GM23338 (cell line): Measurements from ENCODE around the gene TTPAL. TPM values are rescaled to one million over a fixed set of nuclear protein-coding genes. Genes with fewer than 3 reads are reported as not detected.

Experiments used
- ATAC-seq: fragments of 200-7000 bp; cut with Tn5 transposase; 3 replicates; pipeline ENCODE4 v1.9.1; 2020
- DNase-seq: peaks from one replicate; pipeline ENCODE4 v3.0.0-alpha.2; 2015; ENCODE audit warnings: low spot score
- H2AFZ ChIP-seq: fragments of 200-600 bp; sonication (generic); 2 replicates; pipeline ENCODE4 v1.8.0; 2016; ENCODE audit warnings: antibody characterized with exemption, mild to moderate bottlenecking, moderate library complexity
- H3F3A ChIP-seq: fragments of 200-600 bp; sonication (generic); replicated peaks from 2 replicates; pipeline ENCODE4 v1.8.0; 2017; ENCODE audit warnings: antibody characterized with exemption, mixed run types, low read depth
- H3K27ac ChIP-seq: fragments of 200-600 bp; sonication (generic); 2 replicates; pipeline ENCODE4 v1.6.1; 2016; ENCODE audit warnings: low read depth
- H3K27me3 ChIP-seq: fragments of 200-600 bp; sonication (generic); 2 replicates; pipeline ENCODE4 v1.8.0; 2016; ENCODE audit warnings: mild to moderate bottlenecking, mixed run types, moderate library complexity; ENCODE audit not compliant: insufficient read depth
- H3K36me3 ChIP-seq: fragments of 200-600 bp; sonication (generic); 2 replicates; pipeline ENCODE4 v1.8.0; 2016; ENCODE audit warnings: mild to moderate bottlenecking; ENCODE audit not compliant: insufficient read depth
- H3K4me1 ChIP-seq: fragments of 200-600 bp; sonication (generic); 2 replicates; pipeline ENCODE4 v1.8.0; 2016; ENCODE audit warnings: mild to moderate bottlenecking, moderate library complexity; ENCODE audit not compliant: insufficient read depth
- H3K4me2 ChIP-seq: fragments of 200-600 bp; sonication (generic); 2 replicates; pipeline ENCODE4 v1.7.1; 2017; ENCODE audit warnings: mixed run types
- H3K4me3 ChIP-seq: fragments of 200-600 bp; sonication (generic); 2 replicates; pipeline ENCODE4 v1.6.1; 2016; ENCODE audit warnings: mixed run types
- H3K79me2 ChIP-seq: fragments of 200-600 bp; sonication (generic); replicated peaks from 2 replicates; pipeline ENCODE4 v1.8.0; 2017; ENCODE audit warnings: mild to moderate bottlenecking; ENCODE audit not compliant: insufficient read depth
- H3K9me2 ChIP-seq: fragments of 200-600 bp; sonication (generic); 2 replicates; pipeline ENCODE4 v1.8.0; 2017; ENCODE audit not compliant: insufficient read depth
- H4K20me1 ChIP-seq: fragments of 200-600 bp; sonication (generic); replicated peaks from 2 replicates; pipeline ENCODE4 v1.8.0; 2017; ENCODE audit warnings: mild to moderate bottlenecking; ENCODE audit not compliant: insufficient read depth
- H3K27ac Mint-ChIP-seq: 2 replicates; pipeline ENCODE4 v1.8.0; 2020; ENCODE audit warnings: inconsistent platforms, mild to moderate bottlenecking, moderate library complexity, mixed read lengths
- H3K27me3 Mint-ChIP-seq: 3 replicates; pipeline ENCODE4 v1.8.0; 2022; ENCODE audit warnings: low read depth, mild to moderate bottlenecking, moderate library complexity, mixed read lengths, inconsistent platforms; ENCODE audit not compliant: insufficient read depth, poor library complexity
- H3K36me3 Mint-ChIP-seq: 3 replicates; pipeline ENCODE4 v1.8.0; 2021; ENCODE audit warnings: low read depth, mild to moderate bottlenecking, inconsistent platforms, moderate library complexity, mixed read lengths
- H3K4me1 Mint-ChIP-seq: 3 replicates; pipeline ENCODE4 v1.8.0; 2020; ENCODE audit warnings: mild to moderate bottlenecking, inconsistent platforms, mixed read lengths
- H3K4me3 Mint-ChIP-seq: 3 replicates; pipeline ENCODE4 v1.8.0; 2021; ENCODE audit warnings: moderate library complexity, mild to moderate bottlenecking, inconsistent platforms, mixed read lengths
- H3K9me3 Mint-ChIP-seq: 3 replicates; pipeline ENCODE4 v1.8.0; 2020; ENCODE audit warnings: moderate library complexity, mild to moderate bottlenecking, inconsistent platforms, mixed read lengths
- CREB1 ChIP-seq: fragments of 250-450 bp; sonication (Bioruptor Pico); IDR thresholded peaks from 2 replicates; pipeline ENCODE4 v1.5.0; 2020; ENCODE audit warnings: low read depth, mild to moderate bottlenecking, moderate library complexity
- JUNB ChIP-seq: IDR thresholded peaks from one replicate; pipeline ENCODE4 v1.6.1; 2016; ENCODE audit warnings: antibody characterized with exemption; ENCODE audit not compliant: unreplicated experiment
- NANOG ChIP-seq: IDR thresholded peaks from 2 replicates; pipeline ENCODE4 v1.6.1; 2016; ENCODE audit warnings: antibody characterized with exemption, borderline replicate concordance
- ZNF114 ChIP-seq: fragments of 250-450 bp; sonication (Bioruptor Pico); IDR thresholded peaks from 2 replicates; pipeline ENCODE4 v1.5.0; 2020; ENCODE audit warnings: mild to moderate bottlenecking, moderate library complexity
- ZNF331 ChIP-seq: fragments of 250-450 bp; sonication (Bioruptor Pico); IDR thresholded peaks from 2 replicates; pipeline ENCODE4 v1.5.0; 2020; ENCODE audit warnings: low read depth, mild to moderate bottlenecking, moderate library complexity
- polyA plus RNA-seq: library from polyadenylated mRNA; unstranded; fragments of >200 nt; fragmentation: Nextera tagmentation; extraction: Ambion mirVana; gene quantifications from 2 replicates; pipeline ENCODE4 v1.2.1, GENCODE V29; 2016
- total RNA-seq: library from RNA; depleted of rRNA; stranded (reverse); fragments of >200 nt; shearing (Covaris generic); gene quantifications from 2 replicates; pipeline ENCODE4 v1.2.3, GENCODE V29; 2014
- TF ChIP-seq, protein P1 (sequence below), 2 experiments: fragments of 200-600 bp in 1 of 2; sonication (generic) in 1 of 2; conservative IDR thresholded peaks; 2 replicates each; pipeline versions ENCODE4 v1.5.1 to v1.6.1; 2016 to 2017; ENCODE audit warnings: antibody characterized with exemption in 2 of 2, low read depth in 2 of 2, mild to moderate bottlenecking in 2 of 2, moderate library complexity in 1 of 2
- TF ChIP-seq, protein P2 (sequence below): fragments of 250-450 bp; sonication (Bioruptor Pico); IDR thresholded peaks from 2 replicates; pipeline ENCODE4 v1.5.0; 2020; ENCODE audit warnings: mild to moderate bottlenecking, moderate library complexity
- TF ChIP-seq, protein P3 (sequence below): IDR thresholded peaks from 2 replicates; pipeline ENCODE4 v1.6.1; 2016; ENCODE audit warnings: antibody characterized with exemption

The TTPAL gene
- total and polyA plus RNA-seq, 2 experiments from 2014 or later = 3.7 to 10.2 TPM

DNA sequence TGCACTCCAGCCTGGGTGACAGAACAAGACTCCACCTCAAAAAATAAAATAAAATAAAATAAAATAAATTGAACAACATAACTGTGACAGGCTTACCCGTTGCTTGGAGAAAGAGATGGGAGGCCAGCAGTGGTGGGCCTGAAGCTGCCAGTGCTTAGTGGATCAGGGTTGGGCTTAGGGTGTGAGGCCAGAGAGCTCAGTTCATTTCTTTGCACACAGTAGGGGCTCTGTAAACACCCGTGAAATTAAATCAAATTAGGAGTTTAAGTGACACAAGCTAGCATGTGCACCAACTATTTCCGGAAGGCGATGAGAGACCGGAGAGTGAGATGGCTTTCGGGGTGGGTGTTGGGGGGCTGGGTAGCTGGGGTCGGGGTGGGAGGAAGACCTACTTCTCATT, 25.8 kb upstream of the TTPAL start (continued):
- TF ChIP-seq, protein P1, sequence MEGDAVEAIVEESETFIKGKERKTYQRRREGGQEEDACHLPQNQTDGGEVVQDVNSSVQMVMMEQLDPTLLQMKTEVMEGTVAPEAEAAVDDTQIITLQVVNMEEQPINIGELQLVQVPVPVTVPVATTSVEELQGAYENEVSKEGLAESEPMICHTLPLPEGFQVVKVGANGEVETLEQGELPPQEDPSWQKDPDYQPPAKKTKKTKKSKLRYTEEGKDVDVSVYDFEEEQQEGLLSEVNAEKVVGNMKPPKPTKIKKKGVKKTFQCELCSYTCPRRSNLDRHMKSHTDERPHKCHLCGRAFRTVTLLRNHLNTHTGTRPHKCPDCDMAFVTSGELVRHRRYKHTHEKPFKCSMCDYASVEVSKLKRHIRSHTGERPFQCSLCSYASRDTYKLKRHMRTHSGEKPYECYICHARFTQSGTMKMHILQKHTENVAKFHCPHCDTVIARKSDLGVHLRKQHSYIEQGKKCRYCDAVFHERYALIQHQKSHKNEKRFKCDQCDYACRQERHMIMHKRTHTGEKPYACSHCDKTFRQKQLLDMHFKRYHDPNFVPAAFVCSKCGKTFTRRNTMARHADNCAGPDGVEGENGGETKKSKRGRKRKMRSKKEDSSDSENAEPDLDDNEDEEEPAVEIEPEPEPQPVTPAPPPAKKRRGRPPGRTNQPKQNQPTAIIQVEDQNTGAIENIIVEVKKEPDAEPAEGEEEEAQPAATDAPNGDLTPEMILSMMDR (conservative IDR thresholded peaks at IDR 0.05; ENCODE audit: low read depth in 2 of 2) = no peak
- TF ChIP-seq, protein P2, sequence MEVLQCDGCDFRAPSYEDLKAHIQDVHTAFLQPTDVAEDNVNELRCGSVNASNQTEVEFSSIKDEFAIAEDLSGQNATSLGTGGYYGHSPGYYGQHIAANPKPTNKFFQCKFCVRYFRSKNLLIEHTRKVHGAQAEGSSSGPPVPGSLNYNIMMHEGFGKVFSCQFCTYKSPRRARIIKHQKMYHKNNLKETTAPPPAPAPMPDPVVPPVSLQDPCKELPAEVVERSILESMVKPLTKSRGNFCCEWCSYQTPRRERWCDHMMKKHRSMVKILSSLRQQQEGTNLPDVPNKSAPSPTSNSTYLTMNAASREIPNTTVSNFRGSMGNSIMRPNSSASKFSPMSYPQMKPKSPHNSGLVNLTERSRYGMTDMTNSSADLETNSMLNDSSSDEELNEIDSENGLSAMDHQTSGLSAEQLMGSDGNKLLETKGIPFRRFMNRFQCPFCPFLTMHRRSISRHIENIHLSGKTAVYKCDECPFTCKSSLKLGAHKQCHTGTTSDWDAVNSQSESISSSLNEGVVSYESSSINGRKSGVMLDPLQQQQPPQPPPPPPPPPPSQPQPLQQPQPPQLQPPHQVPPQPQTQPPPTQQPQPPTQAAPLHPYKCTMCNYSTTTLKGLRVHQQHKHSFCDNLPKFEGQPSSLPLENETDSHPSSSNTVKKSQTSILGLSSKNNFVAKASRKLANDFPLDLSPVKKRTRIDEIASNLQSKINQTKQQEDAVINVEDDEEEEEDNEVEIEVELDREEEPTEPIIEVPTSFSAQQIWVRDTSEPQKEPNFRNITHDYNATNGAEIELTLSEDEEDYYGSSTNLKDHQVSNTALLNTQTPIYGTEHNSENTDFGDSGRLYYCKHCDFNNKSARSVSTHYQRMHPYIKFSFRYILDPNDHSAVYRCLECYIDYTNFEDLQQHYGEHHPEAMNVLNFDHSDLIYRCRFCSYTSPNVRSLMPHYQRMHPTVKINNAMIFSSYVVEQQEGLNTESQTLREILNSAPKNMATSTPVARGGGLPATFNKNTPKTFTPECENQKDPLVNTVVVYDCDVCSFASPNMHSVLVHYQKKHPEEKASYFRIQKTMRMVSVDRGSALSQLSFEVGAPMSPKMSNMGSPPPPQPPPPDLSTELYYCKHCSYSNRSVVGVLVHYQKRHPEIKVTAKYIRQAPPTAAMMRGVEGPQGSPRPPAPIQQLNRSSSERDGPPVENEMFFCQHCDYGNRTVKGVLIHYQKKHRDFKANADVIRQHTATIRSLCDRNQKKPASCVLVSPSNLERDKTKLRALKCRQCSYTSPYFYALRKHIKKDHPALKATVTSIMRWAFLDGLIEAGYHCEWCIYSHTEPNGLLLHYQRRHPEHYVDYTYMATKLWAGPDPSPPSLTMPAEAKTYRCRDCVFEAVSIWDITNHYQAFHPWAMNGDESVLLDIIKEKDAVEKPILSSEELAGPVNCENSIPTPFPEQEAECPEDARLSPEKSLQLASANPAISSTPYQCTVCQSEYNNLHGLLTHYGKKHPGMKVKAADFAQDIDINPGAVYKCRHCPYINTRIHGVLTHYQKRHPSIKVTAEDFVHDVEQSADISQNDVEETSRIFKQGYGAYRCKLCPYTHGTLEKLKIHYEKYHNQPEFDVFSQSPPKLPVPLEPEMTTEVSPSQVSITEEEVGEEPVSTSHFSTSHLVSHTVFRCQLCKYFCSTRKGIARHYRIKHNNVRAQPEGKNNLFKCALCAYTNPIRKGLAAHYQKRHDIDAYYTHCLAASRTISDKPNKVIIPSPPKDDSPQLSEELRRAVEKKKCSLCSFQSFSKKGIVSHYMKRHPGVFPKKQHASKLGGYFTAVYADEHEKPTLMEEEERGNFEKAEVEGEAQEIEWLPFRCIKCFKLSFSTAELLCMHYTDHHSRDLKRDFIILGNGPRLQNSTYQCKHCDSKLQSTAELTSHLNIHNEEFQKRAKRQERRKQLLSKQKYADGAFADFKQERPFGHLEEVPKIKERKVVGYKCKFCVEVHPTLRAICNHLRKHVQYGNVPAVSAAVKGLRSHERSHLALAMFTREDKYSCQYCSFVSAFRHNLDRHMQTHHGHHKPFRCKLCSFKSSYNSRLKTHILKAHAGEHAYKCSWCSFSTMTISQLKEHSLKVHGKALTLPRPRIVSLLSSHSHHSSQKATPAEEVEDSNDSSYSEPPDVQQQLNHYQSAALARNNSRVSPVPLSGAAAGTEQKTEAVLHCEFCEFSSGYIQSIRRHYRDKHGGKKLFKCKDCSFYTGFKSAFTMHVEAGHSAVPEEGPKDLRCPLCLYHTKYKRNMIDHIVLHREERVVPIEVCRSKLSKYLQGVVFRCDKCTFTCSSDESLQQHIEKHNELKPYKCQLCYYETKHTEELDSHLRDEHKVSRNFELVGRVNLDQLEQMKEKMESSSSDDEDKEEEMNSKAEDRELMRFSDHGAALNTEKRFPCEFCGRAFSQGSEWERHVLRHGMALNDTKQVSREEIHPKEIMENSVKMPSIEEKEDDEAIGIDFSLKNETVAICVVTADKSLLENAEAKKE (CRISPR knock-in tag) = no peak
- TF ChIP-seq JUNB = no peak

DNA sequence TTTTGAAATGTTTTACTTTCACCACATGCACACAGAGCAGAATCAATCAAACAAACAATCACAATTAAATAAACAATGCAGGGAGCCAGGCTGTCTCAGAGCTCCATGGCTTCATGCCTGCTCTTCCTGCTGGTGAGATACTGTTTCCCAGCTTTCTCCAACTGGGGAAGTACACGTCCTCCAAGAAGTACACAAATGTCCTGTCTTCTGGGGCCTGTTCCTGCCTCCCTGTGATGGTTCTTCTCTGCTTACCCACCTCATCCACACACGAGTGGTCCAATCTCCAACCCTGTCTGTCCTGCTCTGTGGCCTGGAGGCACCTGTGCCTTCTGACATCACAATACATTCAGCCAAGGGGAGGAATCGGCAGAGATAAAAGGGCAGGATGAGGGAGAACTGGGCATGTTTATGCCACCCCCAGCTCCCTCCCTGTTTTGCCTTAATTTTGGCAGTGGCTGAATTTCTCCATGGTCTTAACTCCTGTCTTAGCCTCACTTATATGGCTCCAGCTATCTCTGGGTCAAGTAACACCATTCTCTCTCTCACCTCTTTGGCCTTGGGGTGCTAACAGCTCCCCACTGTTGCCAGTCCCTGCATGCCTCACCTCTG, 25.3 kb upstream of the TTPAL start:
- Histone ChIP-seq H3F3A (no peaks in the 10 kb centered on the region), H3K4me1 (no peaks in the 10 kb centered on the region), H3K9me2 (no peaks in the 10 kb centered on the region), H3K4me2 (no peak overlapping the region), H2AFZ (no peak overlapping the region), H3K36me3 (no peaks in the 10 kb centered on the region), H3K4me3 (no peak overlapping the region), H4K20me1 (no peaks in the 10 kb centered on the region), H3K27me3 (no peaks in the 10 kb centered on the region), H3K27ac (no peak overlapping the region), H3K79me2 (no peaks in the 10 kb centered on the region)
- H3K4me1 Mint-ChIP-seq = no peaks in the 10 kb centered on the region
- H3K27me3 Mint-ChIP-seq = peaks cover 2% of the 10 kb centered on the region
- H3K4me3 Mint-ChIP-seq = no peak overlapping the region
- no peaks in the 10 kb centered on the region; the same call in 2 of the 3 replicates for H3K9me3 Mint-ChIP-seq
- no peak for DNase-seq
- H3K27ac Mint-ChIP-seq = no peak overlapping the region
- no peaks in the 10 kb centered on the region for H3K36me3 Mint-ChIP-seq
- ATAC-seq = no peak
- TF ChIP-seq ZNF114 = no peak
- TF ChIP-seq ZNF331 = no peak
- TF ChIP-seq, protein P3, sequence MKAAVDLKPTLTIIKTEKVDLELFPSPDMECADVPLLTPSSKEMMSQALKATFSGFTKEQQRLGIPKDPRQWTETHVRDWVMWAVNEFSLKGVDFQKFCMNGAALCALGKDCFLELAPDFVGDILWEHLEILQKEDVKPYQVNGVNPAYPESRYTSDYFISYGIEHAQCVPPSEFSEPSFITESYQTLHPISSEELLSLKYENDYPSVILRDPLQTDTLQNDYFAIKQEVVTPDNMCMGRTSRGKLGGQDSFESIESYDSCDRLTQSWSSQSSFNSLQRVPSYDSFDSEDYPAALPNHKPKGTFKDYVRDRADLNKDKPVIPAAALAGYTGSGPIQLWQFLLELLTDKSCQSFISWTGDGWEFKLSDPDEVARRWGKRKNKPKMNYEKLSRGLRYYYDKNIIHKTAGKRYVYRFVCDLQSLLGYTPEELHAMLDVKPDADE = no peak
- TF ChIP-seq, protein P1 (conservative IDR thresholded peaks at IDR 0.05; ENCODE audit: low read depth in 2 of 2) = no peak
- no peak for TF ChIP-seq CREB1 (CRISPR knock-in tag)
- TF ChIP-seq NANOG = no peak
